Measurements from ENCODE around the gene FNIP2.

GRCh38 chr4:158885564-158885963 lies 116.7 kb downstream of the FNIP2 start:
- TF ChIP-seq CTCF (IDR thresholded peaks at IDR 0.05; ENCODE audit: borderline replicate concordance, extremely low read depth, low read length, poor library complexity, severe bottlenecking) (no peak), EZH2 (IDR thresholded peaks at IDR 0.05; ENCODE audit: borderline replicate concordance, low read depth, low read length, severe bottlenecking) (no peak)
